ENCODE data around the gene FBXO27.

GRCh38 chr19:38977445-38978325, 54.7 kb downstream of the FBXO27 start:
- TF ChIP-seq CTCF (conservative IDR thresholded peaks at IDR 0.05; ENCODE audit: low read depth, low read length) (no peak), EZH2 (IDR thresholded peaks at IDR 0.05; ENCODE audit: borderline replicate concordance, low read depth, low read length, poor library complexity, severe bottlenecking) (no peak)
